Measurements from ENCODE around the gene BDKRB2. TPM values are rescaled to one million over a fixed set of nuclear protein-coding genes. Genes with fewer than 3 reads are reported as not detected.

Gene BDKRB2
- total and polyA plus RNA-seq, 2 of the 13 experiments (the other 11 are each of a cell fraction or from before 2014, with no cell fraction given): 0.03 TPM; not detected in 1

- Histone ChIP-seq H3K79me2 (ENCODE audit: insufficient read depth, low read length) (no peaks in the 10 kb centered on the region), H3K4me1 (ENCODE audit: insufficient read depth, low read length) (peaks cover 33% of the 10 kb centered on the region), H4K20me1 (ENCODE audit: insufficient read depth, low read length) (no peaks in the 10 kb centered on the region), H3K9ac (ENCODE audit: insufficient read depth, low read depth, low read length) (no peak overlapping the region), H3K27me3 (ENCODE audit: control insufficient read depth in 1 of 2, insufficient read depth in 2 of 2, low read length in 2 of 2) (peaks cover 6 to 7% of the 10 kb centered on the region in 2 experiments; a peak in 3 of 5 replicates), H3K9me3 (ENCODE audit: low read length) (no peaks in the 10 kb centered on the region), H3K4me3 (replicated peaks in 1 of 3; ENCODE audit: insufficient read depth in 1 of 3, low read depth in 2 of 3, low read length in 3 of 3) (no peak overlapping the region), H3K27ac (ENCODE audit: extremely low read length, insufficient read depth, low read length) (no peak overlapping the region), H3K4me2 (ENCODE audit: low read depth, low read length) (no peak overlapping the region), H2AFZ (ENCODE audit: low read length) (no peak overlapping the region), H3K36me3 (replicated peaks in 1 of 2; ENCODE audit: control insufficient read depth in 1 of 2, insufficient read depth in 2 of 2, low read length in 2 of 2) (no peaks in the 10 kb centered on the region)
- intact Hi-C loops (cut with micrococcal nuclease; ENCODE audit: unreplicated experiment) (loop anchor here (10.0 kb wide), 1 partner anchor 61 kb away; no protein-coding TSS in a partner anchor), in situ Hi-C loops (cut with HindIII; ENCODE audit: extremely low pct_ligation_motif_present, low pct_unique_long_range_greater_than_20kb) (no loop called here)
- POLR2A ChIA-PET: no interaction called here
- no peak for ATAC-seq
- no peak for DNase-seq (ENCODE audit: low spot score)
- no CpG with 5 or more reads among the region's 1 CpG for WGBS (ENCODE audit: low lambda C conversion rate)
- FAIRE-seq: no peak
- CTCF ChIA-PET (ENCODE audit: low intra/inter-chr PET ratio, low total read pairs): no interaction called here
- BruUV-seq (replicated peaks): no TSS peak
- TF ChIP-seq TBP (CRISPR knock-in tag; IDR thresholded peaks at IDR 0.05) (no peak), PRDM4 (CRISPR knock-in tag; IDR thresholded peaks at IDR 0.05; ENCODE audit: borderline replicate concordance) (no peak), ZNF468 (CRISPR knock-in tag; IDR thresholded peaks at IDR 0.05) (no peak), AFF4 (CRISPR knock-in tag; IDR thresholded peaks at IDR 0.05) (no peak), KAT2B (IDR thresholded peaks at IDR 0.05; ENCODE audit: borderline replicate concordance, low read depth, low read length) (no peak), TEF (CRISPR knock-in tag; IDR thresholded peaks at IDR 0.05) (no peak), ISL2 (CRISPR knock-in tag; IDR thresholded peaks at IDR 0.05) (no peak), AKNA (CRISPR knock-in tag; IDR thresholded peaks at IDR 0.05; ENCODE audit: borderline replicate concordance) (no peak), MAX (IDR thresholded peaks at IDR 0.05) (no peak), SAFB2 (CRISPR knock-in tag; IDR thresholded peaks at IDR 0.05; ENCODE audit: borderline replicate concordance, low read depth) (no peak), ZNF556 (CRISPR knock-in tag; IDR thresholded peaks at IDR 0.05; ENCODE audit: borderline replicate concordance) (no peak), HHEX (CRISPR knock-in tag; IDR thresholded peaks at IDR 0.05) (no peak), ATF1 (CRISPR knock-in tag; IDR thresholded peaks at IDR 0.05) (no peak)
These were observed 1.0 kb upstream of the BDKRB2 start for GRCh38 chr14:96203635-96204034.
